ENCODE data around the gene FAM120A.
A peak's percentile ranks its signal among the peaks of the same experiment; 100 is the strongest.

FAM120A gene

DNA sequence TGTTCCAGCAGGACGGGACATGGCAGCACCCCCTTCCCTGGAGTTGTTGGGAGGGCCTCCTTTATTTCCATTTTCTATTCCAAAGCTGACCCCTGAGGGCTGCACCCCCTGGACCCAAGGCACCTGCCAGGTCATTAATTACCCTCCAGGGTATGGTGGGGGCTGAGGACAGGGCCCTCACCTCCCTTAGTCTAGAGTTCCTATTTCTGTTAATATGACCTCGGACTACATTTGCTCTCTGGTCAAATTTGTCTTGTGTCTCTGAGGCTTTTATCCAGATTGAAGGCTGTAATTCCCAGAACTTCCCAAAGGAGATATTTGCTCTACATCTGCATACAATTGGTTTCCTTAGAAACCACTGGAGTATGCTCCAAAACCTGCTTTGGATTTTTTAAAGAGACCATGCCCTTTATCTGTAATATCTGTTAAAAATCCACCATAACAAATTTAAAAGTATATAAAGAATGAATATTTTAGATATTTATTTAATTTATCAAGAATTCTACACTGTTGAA lies 141.7 kb downstream of the FAM120A start:
- H3K9me3 ChIP-seq, result no peaks in the 10 kb centered on the region
- H3K4me1 ChIP-seq, result peaks cover 14% of the 10 kb centered on the region
- H3K36me3 ChIP-seq (replicated peaks), result no peaks in the 10 kb centered on the region
- in situ Hi-C loops (cut with MboI; ENCODE audit: low sequenced_read_pairs), result no loop called here
- no peaks in the 10 kb centered on the region for H3K27me3 ChIP-seq (ENCODE audit: low read depth)
- H3K4me3 ChIP-seq, result no peak overlapping the region
- DNase-seq (ENCODE audit: low spot score in 2 of 2), result peak in 1 of 2 experiments; percentile 56

DNA sequence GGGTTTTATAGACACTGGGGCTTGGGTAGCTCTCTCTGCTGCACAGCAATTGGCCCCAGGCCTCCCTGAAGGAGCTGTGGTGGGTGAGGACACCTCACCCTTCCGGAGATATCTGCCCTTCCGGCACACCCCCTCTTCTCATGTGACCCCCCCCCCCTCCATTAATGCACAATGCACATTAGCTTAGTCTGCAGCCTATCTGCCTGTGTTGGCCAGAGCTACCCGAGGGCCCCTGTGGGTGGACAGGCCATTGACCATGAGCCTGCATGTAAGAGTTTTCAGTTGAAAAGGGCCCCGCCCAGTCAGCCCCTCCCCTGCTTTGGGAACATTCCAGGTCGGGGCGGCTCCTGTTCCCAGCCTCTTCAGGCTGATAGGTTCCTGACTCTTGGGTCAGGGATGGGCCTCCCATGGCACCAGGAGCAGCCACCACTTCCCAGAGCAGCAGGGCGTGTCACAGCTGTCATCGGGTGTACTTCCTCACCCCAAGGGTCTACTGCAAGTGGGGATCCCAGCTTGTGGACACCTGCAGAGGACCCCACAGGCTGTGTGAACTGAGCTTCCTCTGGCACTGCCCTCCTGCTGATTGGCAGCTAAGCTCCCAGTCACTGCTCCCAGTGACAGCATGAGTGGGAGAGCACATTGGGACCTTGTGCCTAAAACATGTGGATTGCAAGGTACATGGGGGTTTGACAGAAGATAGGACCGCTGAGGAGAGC lies 142.7 kb downstream of the FAM120A start:
- peak in 1 of 2 experiments; percentile 65 for DNase-seq (ENCODE audit: low spot score in 2 of 2)
- in situ Hi-C loops (cut with MboI; ENCODE audit: low sequenced_read_pairs), result no loop called here
- peaks cover 14% of the 10 kb centered on the region for H3K4me1 ChIP-seq

DNA sequence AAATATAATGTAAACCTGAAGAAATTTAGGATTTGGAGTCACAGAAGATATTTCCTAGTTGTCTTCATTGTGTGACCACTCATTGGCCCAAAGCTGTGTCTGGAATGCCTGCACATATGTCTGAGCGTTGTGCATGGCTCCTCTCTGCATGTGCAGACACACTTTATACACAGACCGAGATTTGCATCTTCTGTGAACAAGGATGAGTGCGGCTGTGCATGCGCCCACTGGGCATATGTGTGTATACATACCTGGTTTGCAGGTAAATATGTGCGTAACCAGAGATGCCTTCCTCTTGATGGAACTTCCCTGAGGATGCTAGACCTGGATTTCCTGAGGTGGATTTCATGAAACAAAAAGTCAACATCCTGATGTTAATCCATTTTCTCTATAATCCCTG lies 144.0 kb downstream of the FAM120A start:
- no peaks in the 10 kb centered on the region for H3K36me3 ChIP-seq (replicated peaks)
- no peaks in the 10 kb centered on the region for H3K27me3 ChIP-seq (ENCODE audit: low read depth)
- in situ Hi-C loops (cut with MboI; ENCODE audit: low sequenced_read_pairs), result no loop called here
- DNase-seq (ENCODE audit: low spot score in 2 of 2), result no peak
- no peak overlapping the region for H3K4me3 ChIP-seq
- H3K4me1 ChIP-seq, result peaks cover 14% of the 10 kb centered on the region
- H3K9me3 ChIP-seq, result no peaks in the 10 kb centered on the region

More for the DNA sequence above, 142.7 kb downstream of the FAM120A start:
- no peaks in the 10 kb centered on the region for H3K27me3 ChIP-seq (ENCODE audit: low read depth)
- H3K9me3 ChIP-seq, result no peaks in the 10 kb centered on the region
- no peak overlapping the region for H3K4me3 ChIP-seq
- no peaks in the 10 kb centered on the region for H3K36me3 ChIP-seq (replicated peaks)

DNA sequence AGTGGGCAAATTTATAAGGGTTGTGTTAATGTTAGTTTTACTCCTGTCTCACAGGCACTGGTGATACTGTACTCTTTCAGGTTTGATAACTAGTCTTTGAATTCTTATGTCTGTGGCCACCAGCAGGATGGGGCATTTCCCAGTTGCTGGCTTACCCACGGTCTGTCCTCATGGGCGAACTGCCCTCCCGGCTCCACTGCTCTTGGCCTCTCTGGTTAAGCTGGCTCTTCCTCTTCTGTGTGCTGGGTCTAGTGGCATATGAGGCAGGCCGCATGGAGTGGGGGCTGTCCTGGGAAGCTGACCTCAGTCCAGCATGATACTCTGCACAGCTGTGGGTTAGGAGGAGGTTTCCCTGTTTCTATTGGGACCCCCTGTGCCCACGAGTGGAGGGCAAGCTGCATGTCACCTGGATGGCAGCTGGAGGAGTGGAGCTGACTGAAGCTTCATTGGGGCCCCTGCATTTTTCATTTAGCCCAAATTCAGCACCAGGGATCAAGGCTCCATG lies 144.4 kb downstream of the FAM120A start:
- in situ Hi-C loops (cut with MboI; ENCODE audit: low sequenced_read_pairs), result no loop called here
- Histone ChIP-seq H3K36me3 (replicated peaks) (no peaks in the 10 kb centered on the region), H3K9me3 (no peaks in the 10 kb centered on the region), H3K27me3 (ENCODE audit: low read depth) (no peaks in the 10 kb centered on the region), H3K4me3 (no peak overlapping the region), H3K4me1 (peaks cover 14% of the 10 kb centered on the region)
- DNase-seq (ENCODE audit: low spot score in 2 of 2), result no peak

DNA sequence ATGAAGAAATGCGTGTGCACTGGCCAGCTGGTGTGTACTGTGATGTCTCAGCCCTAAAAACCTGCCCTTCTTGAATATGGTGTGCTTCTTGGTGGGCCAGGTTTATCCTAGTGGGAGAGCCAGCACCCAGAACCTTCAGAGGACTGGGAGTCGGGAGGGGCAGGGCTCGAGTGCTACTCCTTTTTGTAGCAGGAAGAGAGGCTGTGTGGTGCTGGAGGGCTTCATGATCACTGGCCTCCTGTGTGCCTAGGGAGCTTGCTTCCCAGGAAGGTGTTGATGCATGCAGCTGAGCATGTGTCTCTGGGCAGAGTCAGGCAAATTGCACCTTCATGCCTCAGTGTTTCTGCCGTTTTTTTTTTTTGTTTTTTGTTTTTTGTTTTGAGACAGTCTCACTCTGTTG lies 144.9 kb downstream of the FAM120A start:
- Histone ChIP-seq H3K4me3 (no peak overlapping the region), H3K9me3 (no peaks in the 10 kb centered on the region), H3K36me3 (replicated peaks) (no peaks in the 10 kb centered on the region), H3K4me1 (peaks cover 14% of the 10 kb centered on the region), H3K27me3 (ENCODE audit: low read depth) (no peaks in the 10 kb centered on the region)
- in situ Hi-C loops (cut with MboI; ENCODE audit: low sequenced_read_pairs), result no loop called here
- DNase-seq (ENCODE audit: low spot score in 2 of 2), result no peak

DNA sequence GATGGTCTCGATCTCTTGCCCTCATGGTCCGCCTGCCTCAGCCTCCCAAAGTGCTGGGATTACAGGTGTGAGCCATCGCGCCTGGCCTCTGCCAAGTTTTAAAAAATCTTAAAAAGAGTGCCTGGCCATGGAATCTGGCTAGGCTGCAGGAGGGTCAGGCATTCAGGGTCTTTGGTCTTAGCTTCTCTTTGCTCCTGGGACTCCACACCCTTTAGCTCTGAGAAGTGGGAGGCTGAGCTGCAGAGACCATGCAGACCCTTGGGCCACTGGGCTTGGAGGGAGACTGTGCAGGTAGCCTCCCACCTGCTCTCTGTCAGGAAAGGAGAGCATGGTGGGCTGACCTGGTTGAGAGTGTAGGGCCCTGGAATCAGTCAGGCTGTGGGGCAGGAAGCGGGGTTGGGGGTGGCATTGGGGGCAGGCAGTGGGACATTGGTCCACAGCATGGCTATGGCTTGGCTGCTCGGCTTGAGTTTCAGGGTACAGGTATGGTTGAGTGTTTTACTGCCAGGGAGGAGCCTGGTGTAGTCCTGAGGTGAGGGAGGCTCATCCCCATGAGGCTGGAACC lies 145.7 kb downstream of the FAM120A start:
- DNase-seq (ENCODE audit: low spot score in 2 of 2), result no peak
- H3K9me3 ChIP-seq, result no peaks in the 10 kb centered on the region
- in situ Hi-C loops (cut with MboI; ENCODE audit: low sequenced_read_pairs), result no loop called here
- H3K36me3 ChIP-seq (replicated peaks), result no peaks in the 10 kb centered on the region
- no peaks in the 10 kb centered on the region for H3K27me3 ChIP-seq (ENCODE audit: low read depth)
- no peak overlapping the region for H3K4me3 ChIP-seq
- H3K4me1 ChIP-seq, result peaks cover 14% of the 10 kb centered on the region

DNA sequence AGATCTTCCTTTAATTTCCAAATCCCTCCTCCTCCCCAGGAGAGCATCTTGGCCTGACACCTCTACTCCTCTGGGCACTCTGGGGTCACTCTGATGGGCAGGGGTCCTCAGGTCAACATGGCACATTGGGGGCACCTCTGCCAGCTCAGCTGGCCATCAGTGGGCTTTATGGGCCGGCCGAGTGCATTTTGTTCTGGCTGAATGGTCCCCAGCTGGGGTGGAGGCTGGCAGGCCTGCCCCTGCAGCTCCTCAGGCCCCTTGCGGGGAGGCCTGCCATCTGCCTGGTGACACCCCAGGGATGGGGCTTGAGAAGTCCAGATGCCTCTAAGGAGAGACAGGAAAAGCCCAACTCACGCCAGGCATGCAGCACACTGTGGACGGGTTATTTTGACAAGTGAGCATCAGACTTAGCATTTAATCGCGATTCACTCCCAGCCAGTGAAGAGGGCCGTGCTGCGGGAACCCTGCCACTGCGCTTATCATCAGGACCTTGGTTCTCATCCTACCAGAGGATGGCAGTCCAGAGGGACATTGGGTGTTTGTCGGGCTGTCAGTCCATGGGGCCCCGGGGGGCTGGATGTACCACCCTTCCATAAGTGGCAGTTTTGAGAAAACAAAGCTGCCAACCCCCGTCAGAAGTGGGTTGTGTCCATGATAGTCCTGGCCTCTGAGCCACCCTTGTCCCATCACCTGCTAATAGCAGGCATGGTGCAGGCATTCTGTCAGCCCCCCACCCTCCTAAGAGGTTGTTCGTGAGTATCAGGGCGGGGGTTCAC lies 146.6 kb downstream of the FAM120A start:
- no peaks in the 10 kb centered on the region for H3K9me3 ChIP-seq
- no peak for DNase-seq (ENCODE audit: low spot score in 2 of 2)
- peaks cover 13% of the 10 kb centered on the region for H3K4me1 ChIP-seq
- in situ Hi-C loops (cut with MboI; ENCODE audit: low sequenced_read_pairs), result no loop called here
- no peak overlapping the region for H3K4me3 ChIP-seq
- H3K27me3 ChIP-seq (ENCODE audit: low read depth), result no peaks in the 10 kb centered on the region
- H3K36me3 ChIP-seq (replicated peaks), result no peaks in the 10 kb centered on the region

DNA sequence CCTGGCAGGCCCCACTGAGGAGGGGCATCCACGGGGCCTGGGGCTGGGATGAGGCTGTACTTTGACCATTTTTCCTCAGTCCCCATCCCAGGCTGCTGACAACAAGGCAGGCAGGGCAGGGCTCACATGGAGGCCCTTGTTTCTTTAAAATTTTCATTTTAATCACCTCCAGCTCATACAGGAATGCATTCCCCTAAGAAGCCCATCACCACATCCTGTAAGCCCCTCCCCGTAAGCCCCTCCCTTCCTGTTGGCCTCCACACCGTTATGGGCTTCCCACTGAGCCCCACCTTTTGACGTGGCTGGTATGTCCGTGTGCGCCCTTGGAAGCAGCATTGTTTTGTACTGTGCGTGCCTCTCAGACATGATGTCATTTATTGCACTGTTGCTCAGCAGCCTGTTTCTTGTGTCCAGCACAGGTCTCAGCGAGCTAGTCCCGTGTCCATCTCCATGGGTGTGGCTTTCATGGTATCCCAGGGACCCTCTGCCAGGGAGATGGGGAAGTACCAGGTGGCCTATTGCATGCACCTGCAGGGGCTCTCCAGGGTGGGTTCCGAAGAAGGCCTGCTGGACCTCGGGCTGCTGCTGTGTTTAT lies 147.3 kb downstream of the FAM120A start:
- no peak for DNase-seq (ENCODE audit: low spot score in 2 of 2)
- in situ Hi-C loops (cut with MboI; ENCODE audit: low sequenced_read_pairs), result no loop called here
- Histone ChIP-seq H3K36me3 (replicated peaks) (no peaks in the 10 kb centered on the region), H3K9me3 (no peaks in the 10 kb centered on the region), H3K4me3 (no peak overlapping the region), H3K27me3 (ENCODE audit: low read depth) (no peaks in the 10 kb centered on the region), H3K4me1 (peaks cover 6% of the 10 kb centered on the region)

DNA sequence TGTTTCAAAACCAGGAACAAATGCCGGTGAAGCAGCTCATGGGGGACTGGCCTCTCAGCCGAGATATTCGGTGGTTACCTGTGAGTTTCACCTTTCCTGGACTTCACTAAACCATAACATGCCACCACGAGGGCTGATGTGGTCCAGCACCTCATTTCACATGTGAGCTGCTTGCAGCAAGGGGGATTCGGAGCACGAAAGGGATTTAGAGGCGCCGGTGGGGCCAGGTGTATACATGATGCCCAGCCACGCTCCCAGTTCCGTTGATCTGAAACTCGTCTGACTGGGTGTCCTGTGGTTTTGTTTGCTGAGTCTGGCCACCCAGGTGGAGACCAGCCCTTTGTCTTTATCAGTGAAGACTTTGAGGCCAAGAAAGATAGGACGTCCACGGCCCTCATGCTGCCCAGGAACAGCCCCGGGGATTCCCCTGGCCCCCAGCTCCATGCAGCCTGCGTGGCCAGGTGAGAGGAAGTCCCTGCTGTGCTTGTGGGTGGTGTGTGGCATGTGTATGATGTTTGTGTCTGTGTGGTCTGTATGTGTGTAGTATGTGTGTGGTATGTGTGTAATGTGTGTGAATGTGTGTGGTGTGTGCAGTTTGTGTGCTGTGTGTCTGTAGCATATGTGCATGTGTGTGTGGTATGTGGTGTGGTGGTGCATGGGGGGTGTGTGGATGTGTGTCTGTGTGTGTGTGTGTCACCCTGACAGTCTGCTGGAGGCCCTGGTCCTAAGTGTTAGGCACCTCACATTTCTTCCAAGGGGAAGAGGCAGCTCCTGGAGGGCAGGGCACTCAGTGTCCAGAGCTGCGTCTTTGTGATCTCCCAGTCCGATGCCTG lies 148.3 kb downstream of the FAM120A start:
- Histone ChIP-seq H3K4me3 (no peak overlapping the region), H3K27me3 (ENCODE audit: low read depth) (no peaks in the 10 kb centered on the region), H3K36me3 (replicated peaks) (no peaks in the 10 kb centered on the region), H3K9me3 (no peaks in the 10 kb centered on the region), H3K4me1 (no peaks in the 10 kb centered on the region)
- in situ Hi-C loops (cut with MboI; ENCODE audit: low sequenced_read_pairs), result no loop called here
- DNase-seq (ENCODE audit: low spot score in 2 of 2), result no peak

DNA sequence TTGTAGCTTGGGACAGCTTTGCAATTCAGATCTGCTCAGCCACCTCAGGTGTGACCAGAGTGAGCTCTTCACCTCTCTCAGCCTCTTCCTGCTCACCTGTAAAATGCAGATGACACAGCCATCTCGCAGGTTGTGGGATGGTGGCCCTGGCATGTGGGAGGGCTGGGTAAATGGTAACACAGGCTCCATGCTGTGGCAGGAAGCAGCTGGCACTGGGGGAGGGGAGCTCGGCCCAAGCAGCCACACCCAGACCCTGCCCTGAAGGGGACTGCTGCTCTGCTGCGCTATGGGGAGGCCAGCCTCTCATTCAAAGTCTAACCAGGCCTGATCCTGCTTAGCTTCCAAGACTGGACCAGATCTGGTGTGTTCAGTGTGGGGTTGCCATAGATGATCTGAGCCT lies 149.0 kb downstream of the FAM120A start:
- Histone ChIP-seq H3K4me1 (no peaks in the 10 kb centered on the region), H3K36me3 (replicated peaks) (no peaks in the 10 kb centered on the region)
- no peak for DNase-seq (ENCODE audit: low spot score in 2 of 2)

DNA sequence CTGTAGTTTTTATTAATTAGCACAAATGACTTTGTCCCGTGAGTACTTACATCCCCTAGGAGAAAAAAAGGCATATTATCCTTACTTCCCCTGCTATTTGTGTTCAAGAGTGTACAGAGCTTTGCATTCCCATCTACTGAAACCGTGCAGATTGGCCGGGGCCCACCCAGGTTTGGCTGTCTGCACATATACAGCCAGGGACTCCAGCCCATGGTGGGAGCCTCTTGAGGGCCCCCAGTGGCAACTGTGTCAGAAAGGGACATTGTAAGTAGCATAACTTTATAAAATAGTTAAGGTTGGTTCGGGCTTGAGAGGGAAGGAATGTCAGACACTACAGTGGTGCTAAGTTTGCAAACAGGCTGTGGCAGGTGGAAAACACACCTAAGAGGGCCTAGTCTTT lies 149.6 kb downstream of the FAM120A start:
- H3K36me3 ChIP-seq (replicated peaks), result no peaks in the 10 kb centered on the region
- no peaks in the 10 kb centered on the region for H3K4me1 ChIP-seq
- 0 out of 2 replicates have a peak, but pooled peaks cover 2% of the 10 kb centered on the region for H3K9me3 ChIP-seq
- no peak overlapping the region for H3K4me3 ChIP-seq
- H3K27me3 ChIP-seq (ENCODE audit: low read depth), result no peaks in the 10 kb centered on the region
- no peak for DNase-seq (ENCODE audit: low spot score in 2 of 2)
- in situ Hi-C loops (cut with MboI; ENCODE audit: low sequenced_read_pairs), result no loop called here

More for the DNA sequence above, 149.0 kb downstream of the FAM120A start:
- H3K9me3 ChIP-seq, result 0 out of 2 replicates have a peak, but pooled peaks cover 2% of the 10 kb centered on the region
- no peaks in the 10 kb centered on the region for H3K27me3 ChIP-seq (ENCODE audit: low read depth)
- in situ Hi-C loops (cut with MboI; ENCODE audit: low sequenced_read_pairs), result no loop called here
- H3K4me3 ChIP-seq, result no peak overlapping the region

DNA sequence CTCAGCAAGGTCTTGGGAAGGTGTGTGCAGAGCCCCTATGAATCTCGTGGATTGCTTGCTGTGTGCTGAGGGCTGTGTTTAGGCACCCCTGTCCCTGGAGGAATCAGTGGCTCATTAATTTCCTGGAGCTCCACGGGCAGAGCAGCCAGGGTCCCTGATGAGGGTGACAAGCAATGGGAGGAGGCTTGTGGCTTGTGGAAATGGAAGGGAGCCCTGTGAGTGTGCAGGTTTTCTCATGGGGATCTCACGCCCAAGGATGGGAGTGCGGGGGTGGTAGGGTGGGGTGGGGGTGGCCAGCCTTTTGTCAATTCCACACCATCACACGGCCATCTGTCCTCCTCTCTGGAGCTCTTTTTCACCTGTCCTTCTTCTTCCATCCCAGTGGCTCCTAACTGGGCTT lies 150.2 kb downstream of the FAM120A start:
- DNase-seq (ENCODE audit: low spot score in 2 of 2), result no peak
- H3K4me1 ChIP-seq, result no peaks in the 10 kb centered on the region
- no peaks in the 10 kb centered on the region for H3K27me3 ChIP-seq (ENCODE audit: low read depth)
- no peaks in the 10 kb centered on the region for H3K36me3 ChIP-seq (replicated peaks)
- H3K9me3 ChIP-seq, result 0 out of 2 replicates have a peak, but pooled peaks cover 2% of the 10 kb centered on the region
- no peak overlapping the region for H3K4me3 ChIP-seq
- in situ Hi-C loops (cut with MboI; ENCODE audit: low sequenced_read_pairs), result no loop called here

DNA sequence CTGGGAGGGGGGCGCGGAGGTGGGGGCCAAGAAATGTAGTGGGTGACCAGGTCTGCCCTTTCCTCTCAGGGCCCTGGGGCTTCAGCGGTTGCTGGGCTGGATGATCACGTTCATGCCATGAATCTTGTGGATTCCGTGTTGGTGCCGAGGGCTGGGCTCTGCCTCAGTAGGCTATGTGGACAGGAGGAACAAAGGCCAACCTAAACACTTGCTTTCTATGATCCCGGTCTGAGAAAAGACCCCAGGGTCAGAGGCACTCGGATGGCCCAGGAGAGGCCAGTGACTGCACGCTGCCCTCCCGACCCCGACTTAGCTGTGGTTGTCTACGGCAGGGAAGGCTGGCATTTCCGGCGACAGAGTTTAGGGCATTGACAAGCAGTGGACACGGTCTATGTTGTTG lies 151.5 kb downstream of the FAM120A start:
- in situ Hi-C loops (cut with MboI; ENCODE audit: low sequenced_read_pairs), result no loop called here
- H3K27me3 ChIP-seq (ENCODE audit: low read depth), result no peaks in the 10 kb centered on the region
- no peak overlapping the region for H3K4me3 ChIP-seq
- no peaks in the 10 kb centered on the region for H3K4me1 ChIP-seq
- no peaks in the 10 kb centered on the region for H3K36me3 ChIP-seq (replicated peaks)
- 0 out of 2 replicates have a peak, but pooled peaks cover 2% of the 10 kb centered on the region for H3K9me3 ChIP-seq
- no peak for DNase-seq (ENCODE audit: low spot score in 2 of 2)
